Type B pancreatic cell (in vitro differentiated cells): Measurements from ENCODE around the gene PALD1. TPM values are rescaled to one million over a fixed set of nuclear protein-coding genes. Genes with fewer than 3 reads are reported as not detected.

ENCODE experiments used
- DNase-seq: peaks from one replicate; pipeline ENCODE4 v3.0.0; 2021; ENCODE audit warnings: mixed read lengths; ENCODE audit not compliant: unreplicated experiment; ENCODE audit errors: extremely low spot score
- H3K27ac Mint-ChIP-seq: 2 replicates; pipeline ENCODE4 v1.8.0; 2021; ENCODE audit warnings: mild to moderate bottlenecking, mixed read lengths
- H3K27me3 Mint-ChIP-seq: 2 replicates; pipeline ENCODE4 v1.8.0; 2021; ENCODE audit warnings: mixed read lengths
- H3K36me3 Mint-ChIP-seq: 2 replicates; pipeline ENCODE4 v1.8.0; 2021; ENCODE audit warnings: mixed read lengths
- H3K4me1 Mint-ChIP-seq: one replicate; pipeline ENCODE4 v1.8.0; 2021; ENCODE audit warnings: mixed read lengths; ENCODE audit not compliant: unreplicated experiment
- H3K4me3 Mint-ChIP-seq: 2 replicates; pipeline ENCODE4 v1.8.0; 2021; ENCODE audit warnings: mild to moderate bottlenecking, mixed read lengths
- H3K9me3 Mint-ChIP-seq: 2 replicates; pipeline ENCODE4 v1.8.0; 2021; ENCODE audit warnings: mixed read lengths
- CTCF ChIP-seq: fragments of 200-600 bp; sonication (generic); conservative IDR thresholded peaks from 2 replicates; pipeline ENCODE4 v1.5.0; 2021; ENCODE audit warnings: antibody characterized with exemption, mild to moderate bottlenecking
- total RNA-seq: library from RNA; stranded (reverse); gene quantifications from 2 replicates; pipeline ENCODE4 v1.2.1, GENCODE V29; 2021; ENCODE audit warnings: low replicate concordance

The PALD1 gene
- total RNA-seq, 1 donor from 2014 or later = 9.6 TPM

GRCh38 chr10:70459774-70460490, 18.6 kb upstream of the PALD1 start:
- DNase-seq = no peak
- Mint-ChIP-seq H3K36me3 (no peaks in the 10 kb centered on the region), H3K4me1 (peaks cover 10% of the 10 kb centered on the region), H3K27ac (peak overlapping the region; percentile 43), H3K4me3 (peak overlapping the region; percentile 68), H3K27me3 (peaks cover 63% of the 10 kb centered on the region), H3K9me3 (no peaks in the 10 kb centered on the region)
- TF ChIP-seq CTCF = no peak

- H3K27me3 Mint-ChIP-seq = peaks cover 50% of the 10 kb centered on the region
- peak; percentile 89 for TF ChIP-seq CTCF
- peaks cover 10% of the 10 kb centered on the region for H3K4me1 Mint-ChIP-seq
- H3K4me3 Mint-ChIP-seq = peak overlapping the region; percentile 58
- peak overlapping the region; percentile 21 for H3K27ac Mint-ChIP-seq
- H3K9me3 Mint-ChIP-seq = no peaks in the 10 kb centered on the region
- no peaks in the 10 kb centered on the region for H3K36me3 Mint-ChIP-seq
- no peak for DNase-seq
Measured at GRCh38 chr10:70461397-70462348, 16.9 kb upstream of the PALD1 start.

- peaks cover 10% of the 10 kb centered on the region for H3K4me1 Mint-ChIP-seq
- H3K27ac Mint-ChIP-seq = no peak overlapping the region
- TF ChIP-seq CTCF = no peak
- H3K4me3 Mint-ChIP-seq = no peak overlapping the region
- peaks cover 48% of the 10 kb centered on the region for H3K27me3 Mint-ChIP-seq
- H3K36me3 Mint-ChIP-seq = no peaks in the 10 kb centered on the region
- H3K9me3 Mint-ChIP-seq = no peaks in the 10 kb centered on the region
- DNase-seq = no peak
Measured at GRCh38 chr10:70462349-70462984, 16.1 kb upstream of the PALD1 start.

- H3K36me3 Mint-ChIP-seq = no peaks in the 10 kb centered on the region
- no peak overlapping the region for H3K27ac Mint-ChIP-seq
- H3K4me3 Mint-ChIP-seq = no peak overlapping the region
- DNase-seq = no peak
- H3K4me1 Mint-ChIP-seq = peaks cover 11% of the 10 kb centered on the region
- TF ChIP-seq CTCF = no peak
- peaks cover 32% of the 10 kb centered on the region for H3K27me3 Mint-ChIP-seq
- no peaks in the 10 kb centered on the region for H3K9me3 Mint-ChIP-seq
Measured at GRCh38 chr10:70465278-70465677, 13.3 kb upstream of the PALD1 start.

GRCh38 chr10:70465832-70466231, 12.7 kb upstream of the PALD1 start:
- no peak for DNase-seq
- Mint-ChIP-seq H3K4me1 (peaks cover 11% of the 10 kb centered on the region), H3K36me3 (no peaks in the 10 kb centered on the region), H3K4me3 (no peak overlapping the region), H3K9me3 (no peaks in the 10 kb centered on the region), H3K27ac (no peak overlapping the region), H3K27me3 (peaks cover 29% of the 10 kb centered on the region)
- no peak for TF ChIP-seq CTCF
